ENCODE results near the gene FARS2.
"Not testable (repeated sequence)": the region's sequence is repeated elsewhere in the genome, so short reads cannot be mapped to it uniquely, and the experiment has no call there.

FARS2 gene

DNA sequence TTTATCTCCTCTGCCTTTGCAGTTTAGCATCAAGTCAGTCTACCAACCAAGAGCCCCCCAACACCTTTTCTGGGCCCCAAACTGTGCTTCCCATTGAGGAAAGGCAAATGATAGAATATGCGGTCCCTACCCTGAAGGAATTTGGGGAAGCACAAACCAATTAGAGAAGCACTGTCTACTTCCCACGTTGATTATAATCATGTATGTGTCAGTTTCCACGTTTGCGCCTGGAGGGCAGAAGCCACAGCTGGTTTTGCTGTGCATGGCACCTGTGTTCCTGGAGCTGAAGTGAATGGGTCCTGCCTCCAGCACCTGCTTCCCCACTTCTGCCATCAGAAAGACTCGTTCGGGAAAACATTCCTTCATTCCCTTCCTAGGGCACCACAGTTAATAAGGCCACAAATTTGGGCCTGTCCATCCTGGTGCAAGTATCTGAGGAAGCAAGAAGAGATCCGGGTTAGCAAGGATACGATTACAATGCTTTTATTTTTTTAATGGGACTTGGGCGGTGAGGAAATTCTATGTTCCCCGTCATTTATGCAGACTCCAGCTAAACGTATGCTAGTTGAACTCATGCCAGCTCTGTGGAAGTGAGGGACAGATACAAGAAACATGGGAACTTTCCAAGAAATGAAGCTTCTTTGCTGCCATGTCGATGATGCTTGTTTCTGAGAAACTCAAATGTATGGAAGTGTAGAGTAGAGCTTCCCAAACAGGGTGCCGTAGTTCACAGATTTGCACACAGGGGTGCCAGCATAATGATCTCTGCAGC lies 411.9 kb downstream of the FARS2 start:
- H3K27ac ChIP-seq (ENCODE audit: low read depth, low read length): no peak overlapping the region

DNA sequence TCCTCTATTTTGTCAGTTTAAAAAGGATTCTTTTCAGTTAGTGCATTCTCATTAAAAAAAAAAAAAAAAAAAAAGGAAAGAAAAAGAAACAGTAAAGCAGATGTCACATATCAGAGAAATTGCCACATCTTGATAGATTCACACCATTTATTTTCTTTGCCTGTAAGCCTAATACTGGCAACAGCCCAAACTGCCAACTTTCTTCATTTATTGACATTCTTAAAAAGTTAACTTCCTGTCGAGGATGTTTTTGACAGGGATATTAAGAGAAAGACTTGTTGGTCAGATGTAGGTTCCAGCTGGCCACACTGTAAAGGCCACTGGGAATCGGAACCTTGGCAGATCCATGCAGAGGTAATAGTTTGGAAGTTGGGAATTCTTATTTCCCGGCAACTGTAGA lies 412.8 kb downstream of the FARS2 start:
- Histone ChIP-seq H3K9me3 (ENCODE audit: control insufficient read depth, insufficient read depth, low read depth, low read length) (no peaks in the 10 kb centered on the region), H3K27me3 (ENCODE audit: control insufficient read depth, insufficient read depth, low read length) (no peaks in the 10 kb centered on the region), H3K4me3 (ENCODE audit: low read depth, low read length) (no peak overlapping the region), H3K27ac (ENCODE audit: low read depth, low read length) (no peak overlapping the region), H3K36me3 (ENCODE audit: control insufficient read depth, insufficient read depth, low read length) (no peaks in the 10 kb centered on the region), H3K9ac (ENCODE audit: low read length) (no peak overlapping the region), H3K4me1 (ENCODE audit: control insufficient read depth, insufficient read depth, low read length) (peaks cover 30% of the 10 kb centered on the region)

More for the DNA sequence above, 411.9 kb downstream of the FARS2 start:
- Histone ChIP-seq H3K4me1 (ENCODE audit: control insufficient read depth, insufficient read depth, low read length) (peaks cover 28% of the 10 kb centered on the region), H3K36me3 (ENCODE audit: control insufficient read depth, insufficient read depth, low read length) (no peaks in the 10 kb centered on the region), H3K9ac (ENCODE audit: low read length) (no peak overlapping the region), H3K4me3 (ENCODE audit: low read depth, low read length) (no peak overlapping the region), H3K9me3 (ENCODE audit: control insufficient read depth, insufficient read depth, low read depth, low read length) (no peaks in the 10 kb centered on the region), H3K27me3 (ENCODE audit: control insufficient read depth, insufficient read depth, low read length) (no peaks in the 10 kb centered on the region)

DNA sequence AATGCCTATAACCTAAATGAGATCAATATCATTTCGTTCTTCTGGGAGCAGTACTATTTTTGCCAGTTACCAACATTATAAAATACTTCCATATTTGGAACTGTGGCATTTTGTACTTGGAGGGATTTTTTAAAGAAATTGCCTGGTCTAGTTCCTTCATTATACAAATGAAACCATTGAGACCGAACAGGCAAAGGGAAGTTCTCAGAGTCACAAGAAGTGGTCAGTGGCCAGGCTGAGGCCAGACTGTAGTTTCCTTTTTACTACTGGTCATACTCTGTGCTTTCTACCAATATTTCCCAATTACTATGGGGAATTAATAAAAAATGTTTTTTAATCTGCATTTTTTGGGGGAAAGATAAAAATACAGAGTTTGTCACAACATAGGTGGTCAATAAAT lies 413.4 kb downstream of the FARS2 start:
- no peaks in the 10 kb centered on the region for H3K9me3 ChIP-seq (ENCODE audit: control insufficient read depth, insufficient read depth, low read depth, low read length)
- no peak overlapping the region for H3K27ac ChIP-seq (ENCODE audit: low read depth, low read length)
- H3K36me3 ChIP-seq (ENCODE audit: control insufficient read depth, insufficient read depth, low read length): no peaks in the 10 kb centered on the region
- no peaks in the 10 kb centered on the region for H3K27me3 ChIP-seq (ENCODE audit: control insufficient read depth, insufficient read depth, low read length)
- H3K9ac ChIP-seq (ENCODE audit: low read length): no peak overlapping the region
- H3K4me3 ChIP-seq (ENCODE audit: low read depth, low read length): no peak overlapping the region
- H3K4me1 ChIP-seq (ENCODE audit: control insufficient read depth, insufficient read depth, low read length): peaks cover 34% of the 10 kb centered on the region

DNA sequence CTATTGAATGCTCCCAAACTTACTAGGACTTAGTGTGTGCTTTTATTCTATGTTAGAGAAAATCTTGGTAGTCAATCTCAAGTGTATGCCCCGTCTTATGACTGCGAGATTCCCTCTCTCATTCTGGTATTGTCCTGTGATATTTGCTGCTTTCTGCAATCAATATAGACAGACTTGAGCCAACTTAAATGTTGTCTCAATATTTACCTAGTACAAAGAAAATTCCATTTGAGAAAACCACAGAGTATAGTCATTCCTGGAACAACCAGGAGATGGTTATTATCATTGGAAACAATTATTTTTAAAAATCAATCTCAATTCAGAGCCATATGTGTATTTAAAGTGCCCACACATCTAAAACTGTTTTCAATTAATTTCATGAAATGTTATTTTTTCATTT lies 415.4 kb downstream of the FARS2 start:
- Histone ChIP-seq H3K27ac (ENCODE audit: low read depth, low read length) (no peak overlapping the region), H3K9ac (ENCODE audit: low read length) (no peak overlapping the region), H3K27me3 (ENCODE audit: control insufficient read depth, insufficient read depth, low read length) (no peaks in the 10 kb centered on the region), H3K4me1 (ENCODE audit: control insufficient read depth, insufficient read depth, low read length) (peaks cover 29% of the 10 kb centered on the region), H3K4me3 (ENCODE audit: low read depth, low read length) (no peak overlapping the region), H3K36me3 (ENCODE audit: control insufficient read depth, insufficient read depth, low read length) (no peaks in the 10 kb centered on the region), H3K9me3 (ENCODE audit: control insufficient read depth, insufficient read depth, low read depth, low read length) (no peaks in the 10 kb centered on the region)

DNA sequence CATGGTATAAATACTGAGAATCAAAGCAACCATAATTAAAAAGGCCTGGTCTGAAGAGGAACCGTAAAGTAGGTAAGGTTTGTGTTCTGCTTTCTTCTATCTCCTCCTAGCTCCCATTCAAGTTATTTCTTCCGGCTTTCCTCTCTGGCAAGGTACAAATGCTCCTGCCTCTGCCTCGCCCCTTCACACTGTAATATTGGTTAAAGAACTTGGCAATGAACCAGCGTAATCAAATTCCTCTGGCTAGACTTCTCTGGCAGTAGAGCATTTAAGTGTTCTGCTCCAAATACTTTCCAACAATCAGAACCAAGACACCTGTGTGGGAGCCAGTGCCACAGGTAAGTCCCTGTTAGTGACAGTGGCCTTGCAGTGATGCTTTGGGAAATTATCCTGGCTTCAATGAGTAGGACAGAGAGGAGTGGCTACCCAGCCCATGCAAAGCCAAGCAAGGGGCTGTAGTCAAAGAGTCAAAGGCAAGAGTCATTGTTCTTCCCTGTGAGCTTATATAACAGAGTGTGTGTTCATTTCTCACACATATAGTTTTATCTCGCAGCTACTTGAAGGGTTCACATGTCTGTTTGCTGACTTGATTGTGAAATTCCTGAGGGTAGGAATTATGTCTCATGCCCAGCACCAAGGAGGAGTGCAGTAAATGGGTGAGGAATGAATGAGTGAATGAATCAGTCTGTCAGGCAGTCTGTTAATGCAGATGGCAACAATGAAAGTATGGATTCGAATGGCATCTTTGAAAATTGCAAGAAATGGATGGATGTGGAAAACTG lies 416.1 kb downstream of the FARS2 start:
- Histone ChIP-seq H3K9ac (ENCODE audit: low read length) (no peak overlapping the region), H3K36me3 (ENCODE audit: control insufficient read depth, insufficient read depth, low read length) (no peaks in the 10 kb centered on the region), H3K9me3 (ENCODE audit: control insufficient read depth, insufficient read depth, low read depth, low read length) (no peaks in the 10 kb centered on the region), H3K4me1 (ENCODE audit: control insufficient read depth, insufficient read depth, low read length) (peaks cover 22% of the 10 kb centered on the region), H3K27me3 (ENCODE audit: control insufficient read depth, insufficient read depth, low read length) (no peaks in the 10 kb centered on the region), H3K27ac (ENCODE audit: low read depth, low read length) (no peak overlapping the region), H3K4me3 (ENCODE audit: low read depth, low read length) (no peak overlapping the region)

DNA sequence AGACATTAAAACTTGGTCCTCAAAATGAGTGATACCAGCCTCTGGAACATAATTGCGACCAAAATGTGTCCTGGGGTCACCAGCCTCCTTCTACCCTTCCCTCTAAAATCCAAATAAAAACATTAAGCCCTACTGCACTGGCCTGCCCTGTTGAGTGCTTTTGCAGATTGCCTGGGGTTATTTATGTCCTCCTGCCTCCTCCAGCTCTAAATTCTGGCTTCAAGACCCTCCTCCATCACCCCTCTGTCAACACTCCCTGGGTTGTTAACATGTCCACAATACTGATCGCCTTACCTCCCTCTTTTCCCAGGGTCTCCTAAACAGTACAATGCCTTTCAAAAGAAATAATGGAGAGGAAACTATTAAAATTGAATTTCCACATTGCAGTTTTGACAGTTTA lies 418.0 kb downstream of the FARS2 start:
- Histone ChIP-seq H3K27me3 (ENCODE audit: control insufficient read depth, insufficient read depth, low read length) (no peaks in the 10 kb centered on the region), H3K4me3 (ENCODE audit: low read depth, low read length) (no peak overlapping the region), H3K36me3 (ENCODE audit: control insufficient read depth, insufficient read depth, low read length) (no peaks in the 10 kb centered on the region), H3K4me1 (ENCODE audit: control insufficient read depth, insufficient read depth, low read length) (peaks cover 10% of the 10 kb centered on the region; the same call in 1 of the 2 replicates), H3K9me3 (ENCODE audit: control insufficient read depth, insufficient read depth, low read depth, low read length) (no peaks in the 10 kb centered on the region), H3K9ac (ENCODE audit: low read length) (no peak overlapping the region), H3K27ac (ENCODE audit: low read depth, low read length) (no peak overlapping the region)

DNA sequence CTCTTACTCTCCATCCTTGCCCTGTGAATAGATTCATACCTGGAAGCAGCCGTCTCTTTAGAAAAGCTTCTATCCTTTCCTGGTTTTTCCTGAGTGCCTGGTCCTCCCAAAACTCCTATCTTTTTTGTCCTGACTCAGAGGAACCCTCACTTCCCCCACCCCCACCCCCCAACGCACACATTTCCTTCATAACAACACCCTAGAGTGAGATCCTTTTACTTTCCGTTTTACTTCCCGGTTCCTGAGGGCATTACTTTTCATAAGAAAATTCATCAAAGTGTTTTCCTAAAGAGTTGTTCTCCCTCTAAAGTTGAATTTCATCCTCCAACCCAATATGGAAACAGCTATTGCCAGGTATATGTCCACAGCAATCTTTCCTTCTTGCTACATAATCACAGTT lies 418.4 kb downstream of the FARS2 start:
- no peak overlapping the region for H3K27ac ChIP-seq (ENCODE audit: low read depth, low read length)

DNA sequence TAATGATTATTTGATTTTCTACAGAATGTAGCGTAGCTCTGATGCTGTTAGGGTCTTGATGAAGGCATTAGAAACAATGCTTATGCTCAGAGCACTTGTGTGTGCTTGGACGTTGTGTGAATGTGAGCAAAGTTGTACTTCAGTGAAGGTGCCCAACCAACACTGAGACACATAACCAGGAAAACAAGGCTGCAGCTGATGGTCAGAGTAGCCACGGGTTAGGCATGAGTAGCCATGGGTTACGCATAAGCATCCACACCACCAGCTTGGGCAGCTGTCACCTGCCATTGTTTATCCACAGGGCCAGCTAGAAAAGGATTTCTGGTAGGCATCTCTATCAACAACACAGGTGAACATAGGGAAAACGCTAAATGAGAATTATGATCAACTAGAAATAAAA lies 418.8 kb downstream of the FARS2 start:
- no peak overlapping the region for H3K9ac ChIP-seq (ENCODE audit: low read length)
- H3K27me3 ChIP-seq (ENCODE audit: control insufficient read depth, insufficient read depth, low read length): no peaks in the 10 kb centered on the region
- peaks cover 10% of the 10 kb centered on the region; the same call in 1 of the 2 replicates for H3K4me1 ChIP-seq (ENCODE audit: control insufficient read depth, insufficient read depth, low read length)
- H3K4me3 ChIP-seq (ENCODE audit: low read depth, low read length): no peak overlapping the region
- no peak overlapping the region for H3K27ac ChIP-seq (ENCODE audit: low read depth, low read length)
- no peaks in the 10 kb centered on the region for H3K9me3 ChIP-seq (ENCODE audit: control insufficient read depth, insufficient read depth, low read depth, low read length)
- H3K36me3 ChIP-seq (ENCODE audit: control insufficient read depth, insufficient read depth, low read length): no peaks in the 10 kb centered on the region

More for the DNA sequence above, 418.4 kb downstream of the FARS2 start:
- Histone ChIP-seq H3K4me1 (ENCODE audit: control insufficient read depth, insufficient read depth, low read length) (peaks cover 10% of the 10 kb centered on the region; the same call in 1 of the 2 replicates), H3K27me3 (ENCODE audit: control insufficient read depth, insufficient read depth, low read length) (no peaks in the 10 kb centered on the region), H3K36me3 (ENCODE audit: control insufficient read depth, insufficient read depth, low read length) (no peaks in the 10 kb centered on the region), H3K4me3 (ENCODE audit: low read depth, low read length) (no peak overlapping the region), H3K9ac (ENCODE audit: low read length) (no peak overlapping the region), H3K9me3 (ENCODE audit: control insufficient read depth, insufficient read depth, low read depth, low read length) (no peaks in the 10 kb centered on the region)

DNA sequence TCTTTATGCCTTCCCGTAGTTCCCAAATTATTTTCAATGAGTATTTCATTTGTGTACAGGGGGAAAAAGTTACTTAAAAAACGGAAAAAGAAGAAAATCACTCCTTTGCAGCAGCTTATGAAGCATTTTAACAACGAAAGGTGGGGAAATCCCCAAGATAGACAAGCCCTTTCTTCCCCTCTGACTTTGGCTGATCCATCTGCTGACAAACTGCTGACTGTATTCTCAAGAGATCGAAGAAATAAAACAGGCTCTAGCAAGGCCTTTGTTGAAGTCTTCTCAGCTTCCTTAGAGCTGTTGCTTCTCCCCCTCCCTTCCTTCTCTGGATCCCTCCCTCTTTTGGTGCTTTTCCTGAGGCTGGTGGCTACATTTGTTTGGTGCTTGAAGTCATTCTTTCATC lies 420.2 kb downstream of the FARS2 start:
- Histone ChIP-seq H3K4me3 (ENCODE audit: low read depth, low read length) (no peak overlapping the region), H3K4me1 (ENCODE audit: control insufficient read depth, insufficient read depth, low read length) (peaks cover 10% of the 10 kb centered on the region; the same call in 1 of the 2 replicates), H3K9me3 (ENCODE audit: control insufficient read depth, insufficient read depth, low read depth, low read length) (no peaks in the 10 kb centered on the region), H3K9ac (ENCODE audit: low read length) (no peak overlapping the region), H3K36me3 (ENCODE audit: control insufficient read depth, insufficient read depth, low read length) (no peaks in the 10 kb centered on the region), H3K27ac (ENCODE audit: low read depth, low read length) (no peak overlapping the region), H3K27me3 (ENCODE audit: control insufficient read depth, insufficient read depth, low read length) (no peaks in the 10 kb centered on the region)

DNA sequence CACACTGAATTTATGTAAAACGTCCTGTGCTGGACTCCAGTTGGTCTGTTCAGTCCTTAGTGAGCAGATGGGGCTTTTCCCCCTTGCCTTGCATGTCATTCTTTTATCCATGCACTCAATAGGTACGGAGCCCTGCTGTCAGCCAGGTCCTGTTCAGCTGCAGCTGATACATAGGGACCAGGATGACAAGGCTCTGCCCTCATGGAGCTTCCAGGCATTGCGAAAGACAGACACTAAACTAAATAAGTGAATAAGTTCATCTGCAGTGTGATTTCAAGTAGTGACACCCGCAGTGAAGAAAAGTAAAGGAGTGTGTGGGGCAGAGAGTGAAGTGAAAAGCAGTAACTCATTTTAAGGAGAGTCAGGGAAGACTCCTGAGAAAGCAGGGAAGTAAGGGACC lies 421.2 kb downstream of the FARS2 start:
- no peaks in the 10 kb centered on the region for H3K9me3 ChIP-seq (ENCODE audit: control insufficient read depth, insufficient read depth, low read depth, low read length)
- peaks cover 10% of the 10 kb centered on the region; the same call in 1 of the 2 replicates for H3K4me1 ChIP-seq (ENCODE audit: control insufficient read depth, insufficient read depth, low read length)
- H3K27ac ChIP-seq (ENCODE audit: low read depth, low read length): no peak overlapping the region
- H3K4me3 ChIP-seq (ENCODE audit: low read depth, low read length): no peak overlapping the region
- H3K27me3 ChIP-seq (ENCODE audit: control insufficient read depth, insufficient read depth, low read length): no peaks in the 10 kb centered on the region
- no peaks in the 10 kb centered on the region for H3K36me3 ChIP-seq (ENCODE audit: control insufficient read depth, insufficient read depth, low read length)
- no peak overlapping the region for H3K9ac ChIP-seq (ENCODE audit: low read length)

DNA sequence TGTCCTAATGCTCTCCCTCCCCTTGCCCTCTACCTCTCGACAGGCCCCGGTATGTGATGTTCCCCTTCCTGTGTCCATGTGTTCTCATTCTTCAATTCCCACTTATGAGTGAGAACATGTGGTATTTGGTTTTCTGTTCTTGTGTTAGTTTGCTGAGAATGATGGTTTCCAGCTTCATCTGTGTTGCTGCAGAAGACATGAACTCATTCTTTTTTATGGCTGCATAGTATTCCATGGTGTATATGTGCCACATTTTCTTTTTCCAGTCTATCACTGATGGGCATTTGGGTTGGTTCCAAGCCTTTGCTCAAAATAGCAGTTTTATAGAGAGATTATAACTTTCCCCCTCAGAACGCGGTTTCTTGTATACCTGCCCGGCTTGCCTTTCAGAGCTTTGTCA lies 422.4 kb downstream of the FARS2 start:
- H3K36me3 ChIP-seq (ENCODE audit: control insufficient read depth, insufficient read depth, low read length); H3K27ac ChIP-seq (ENCODE audit: low read depth, low read length); H3K9ac ChIP-seq (ENCODE audit: low read length); H3K27me3 ChIP-seq (ENCODE audit: control insufficient read depth, insufficient read depth, low read length); H3K9me3 ChIP-seq (ENCODE audit: control insufficient read depth, insufficient read depth, low read depth, low read length); H3K4me3 ChIP-seq (ENCODE audit: low read depth, low read length): not testable (repeated sequence)
- peaks cover 10% of the 10 kb centered on the region; the same call in 1 of the 2 replicates for H3K4me1 ChIP-seq (ENCODE audit: control insufficient read depth, insufficient read depth, low read length)

All from HUES6 (cell line).